Measurements from ENCODE around the gene NR1D1. TPM values are rescaled to one million over a fixed set of nuclear protein-coding genes. Genes with fewer than 3 reads are reported as not detected.
A peak's percentile ranks its signal among the peaks of the same experiment; 100 is the strongest.

Gene NR1D1
- total RNA-seq, 4 donors from 2014 or later, result 6.1 to 24.2 (median 14.5) TPM

- DNase-seq (ENCODE audit: extremely low spot score), result no peak
- Histone ChIP-seq H3K27ac (replicated peaks in 1 of 4) (peak overlapping the region; percentile 91 to 99 (median 99)), H3K27me3 (no peaks in the 10 kb centered on the region), H3K36me3 (no peaks in the 10 kb centered on the region), H3K9me3 (no peaks in the 10 kb centered on the region), H3K4me3 (no peak overlapping the region), H3K4me1 (peaks cover 47 to 80% (median 66%) of the 10 kb centered on the region in 4 donors)
- intact Hi-C loops (cut with DNase I), result no loop called here
- TF ChIP-seq POLR2AphosphoS5 (IDR thresholded peaks at IDR 0.05) (no peak), EP300 (IDR thresholded peaks at IDR 0.05) (no peak), POLR2A (IDR thresholded peaks at IDR 0.05; ENCODE audit: low read depth) (no peak), CTCF (IDR thresholded peaks at IDR 0.05) (no peak)
- 78% methylated on average over 10 of the region's 10 CpGs for WGBS
Measured at GRCh38 chr17:40061609-40062038, 38.8 kb downstream of the NR1D1 start.

DNA sequence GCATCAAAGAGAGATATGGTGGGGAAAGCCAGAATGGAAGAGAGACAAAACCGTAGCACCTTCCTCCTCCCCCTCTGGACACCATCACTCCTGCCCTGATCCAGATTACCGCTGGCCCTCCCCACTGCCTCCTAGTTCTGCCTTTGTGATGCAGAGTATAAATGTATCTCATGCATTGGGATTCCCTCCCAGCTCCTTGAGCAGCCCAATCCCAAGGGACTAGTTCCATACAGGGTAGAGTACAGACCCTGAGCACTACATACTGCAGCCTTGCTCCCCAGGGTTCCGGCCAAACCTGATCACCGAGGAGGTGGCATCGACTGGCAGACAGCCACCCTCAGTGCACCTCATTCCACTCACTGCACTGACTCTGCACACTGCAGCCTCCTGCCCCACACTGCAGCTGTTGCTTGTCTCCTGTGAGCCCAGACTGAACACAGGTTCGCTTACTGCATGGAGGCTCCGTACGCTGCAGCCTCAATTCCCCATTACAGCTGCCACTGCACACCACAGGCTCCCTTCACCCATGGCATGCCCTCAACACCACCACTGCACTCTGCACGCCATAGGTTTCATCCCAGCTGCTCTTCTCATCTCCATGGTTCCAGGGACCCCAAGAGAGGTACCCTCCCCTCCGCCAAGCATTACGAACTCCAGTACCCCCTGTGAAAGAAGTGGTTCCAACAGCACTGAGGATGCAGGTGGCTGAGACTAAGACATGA is 39.3 kb downstream of the NR1D1 start:
- Histone ChIP-seq H3K27me3 (no peaks in the 10 kb centered on the region), H3K36me3 (no peaks in the 10 kb centered on the region), H3K4me3 (no peak overlapping the region), H3K9me3 (no peaks in the 10 kb centered on the region), H3K4me1 (peaks cover 45 to 74% (median 60%) of the 10 kb centered on the region in 4 donors), H3K27ac (replicated peaks in 1 of 4) (peak overlapping the region; percentile 84 to 99 (median 95))
- intact Hi-C loops (cut with DNase I), result no loop called here
- no peak for TF ChIP-seq POLR2AphosphoS5 (IDR thresholded peaks at IDR 0.05)
- TF ChIP-seq CTCF (IDR thresholded peaks at IDR 0.05), result no peak
- TF ChIP-seq EP300 (IDR thresholded peaks at IDR 0.05), result no peak
- TF ChIP-seq POLR2A (IDR thresholded peaks at IDR 0.05; ENCODE audit: low read depth), result no peak
- WGBS, result 77% methylated on average over 7 of the region's 11 CpGs
- DNase-seq (ENCODE audit: extremely low spot score), result no peak

GRCh38 chr17:40059729-40060475 is 40.5 kb downstream of the NR1D1 start:
- no peak for TF ChIP-seq POLR2A (IDR thresholded peaks at IDR 0.05; ENCODE audit: low read depth)
- no peak for TF ChIP-seq EP300 (IDR thresholded peaks at IDR 0.05)
- TF ChIP-seq CTCF (IDR thresholded peaks at IDR 0.05), result no peak
- TF ChIP-seq POLR2AphosphoS5 (IDR thresholded peaks at IDR 0.05), result no peak
- Histone ChIP-seq H3K4me1 (peaks cover 33 to 65% (median 51%) of the 10 kb centered on the region in 4 donors), H3K36me3 (no peaks in the 10 kb centered on the region), H3K4me3 (no peak overlapping the region), H3K9me3 (no peaks in the 10 kb centered on the region), H3K27me3 (no peaks in the 10 kb centered on the region), H3K27ac (replicated peaks in 1 of 4) (peak overlapping the region; percentile 67 to 99 (median 86))
- intact Hi-C loops (cut with DNase I), result loop anchor here (5.0 kb wide), 1 partner anchor 32 kb away; no protein-coding TSS in a partner anchor
- no peak for DNase-seq (ENCODE audit: extremely low spot score)
- WGBS, result 74% methylated on average over 8 of the region's 8 CpGs

DNA sequence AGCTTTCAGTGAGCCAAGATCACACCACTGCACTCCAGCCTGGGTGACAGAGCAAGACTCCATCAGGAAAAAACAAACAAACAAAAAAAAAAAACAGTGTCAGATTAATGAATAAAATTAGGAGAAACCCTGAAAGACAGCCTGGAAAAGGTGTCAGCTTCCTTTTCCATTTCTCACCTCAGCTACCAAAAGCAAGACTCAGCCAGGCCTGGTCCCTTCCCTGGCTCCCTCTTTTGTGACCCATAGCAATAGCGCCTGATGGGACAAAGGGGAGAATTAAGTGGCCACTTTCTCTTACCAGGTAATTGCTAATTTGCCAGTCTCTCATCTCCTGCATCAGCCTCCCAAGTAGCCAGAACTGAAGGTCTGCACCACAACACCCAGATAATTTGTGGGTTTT is 41.5 kb downstream of the NR1D1 start:
- DNase-seq (ENCODE audit: extremely low spot score), result no peak
- no peaks in the 10 kb centered on the region for H3K27me3 ChIP-seq
- WGBS, result 100% methylated on average over 1 of the region's 1 CpG
- TF ChIP-seq CTCF (IDR thresholded peaks at IDR 0.05) (no peak), EP300 (IDR thresholded peaks at IDR 0.05) (no peak), POLR2A (IDR thresholded peaks at IDR 0.05; ENCODE audit: low read depth) (no peak), POLR2AphosphoS5 (IDR thresholded peaks at IDR 0.05) (no peak)
- peaks cover 25 to 60% (median 45%) of the 10 kb centered on the region in 4 donors for H3K4me1 ChIP-seq
- peak overlapping the region in 1 of 4 donors; percentile 19 for H3K4me3 ChIP-seq
- no peaks in the 10 kb centered on the region for H3K36me3 ChIP-seq
- peak overlapping the region; percentile 67 to 99 (median 86) for H3K27ac ChIP-seq (replicated peaks in 1 of 4)
- intact Hi-C loops (cut with DNase I), result loop anchor here (5.0 kb wide), 1 partner anchor 33 kb away; no protein-coding TSS in a partner anchor
- H3K9me3 ChIP-seq, result no peaks in the 10 kb centered on the region

All from esophagus muscularis mucosa (tissue), 4 donors.